ENCODE data around the gene PDE4B. TPM values are rescaled to one million over a fixed set of nuclear protein-coding genes. Genes with fewer than 3 reads are reported as not detected.

Gene PDE4B
- total and polyA plus RNA-seq, 12 donors: 2.0 to 63.2 (median 15.3) TPM

GRCh38 chr1:66258404-66259105 lies 465.9 kb downstream of the PDE4B start:
- 72 to 75% methylated on average over 4 of the region's 4 CpGs for WGBS, 2 donors
- H3K36me3 ChIP-seq: no peaks in the 10 kb centered on the region
- peaks cover 0 to 35% (median 4%) of the 10 kb centered on the region in 9 donors for H3K4me1 ChIP-seq
- intact Hi-C loops (cut with DNase I): loop anchor here in 6 of 10 donors (10.0 kb wide), 3 partner anchors 246 to 496 kb away; partner anchors contain the start of gene DYNLT5 (in 1 of the 6)
- no peaks in the 10 kb centered on the region for H3K27me3 ChIP-seq
- H3K4me3 ChIP-seq: no peak overlapping the region
- H3K9me3 ChIP-seq: no peaks in the 10 kb centered on the region
- TF ChIP-seq CTCF (IDR thresholded peaks at IDR 0.05): no peak
- DNase-seq (no peak), ATAC-seq (no peak)
- no peak overlapping the region for H3K27ac ChIP-seq

- TF ChIP-seq CTCF (IDR thresholded peaks at IDR 0.05): no peak
- H3K27me3 ChIP-seq: no peaks in the 10 kb centered on the region
- no peak for DNase-seq
- no peaks in the 10 kb centered on the region for H3K9me3 ChIP-seq
- peaks cover 0 to 45% (median 6%) of the 10 kb centered on the region in 9 donors for H3K4me1 ChIP-seq
- no peak overlapping the region for H3K4me3 ChIP-seq
- H3K27ac ChIP-seq: peak overlapping the region in 1 of 10 donors; percentile 32
- intact Hi-C loops (cut with DNase I): no loop called here
- ATAC-seq: peak in 1 of 8 donors; percentile 7
- H3K36me3 ChIP-seq: no peaks in the 10 kb centered on the region
These were observed 468.7 kb downstream of the PDE4B start for GRCh38 chr1:66261364-66261763.

GRCh38 chr1:66262208-66262963 lies 469.7 kb downstream of the PDE4B start:
- Histone ChIP-seq H3K9me3 (no peaks in the 10 kb centered on the region), H3K27ac (peak overlapping the region in 1 of 10 donors; percentile 32), H3K36me3 (no peaks in the 10 kb centered on the region), H3K4me3 (no peak overlapping the region), H3K4me1 (peaks cover 0 to 55% (median 16%) of the 10 kb centered on the region in 9 donors), H3K27me3 (no peaks in the 10 kb centered on the region)
- WGBS, 2 donors: 59 to 78% methylated on average over 6 of the region's 6 CpGs
- DNase-seq (no peak), ATAC-seq (peak in 5 of 8 donors; percentile 39 to 90 (median 70))
- no peak for TF ChIP-seq CTCF (IDR thresholded peaks at IDR 0.05)
- intact Hi-C loops (cut with DNase I): no loop called here

GRCh38 chr1:66265268-66265667 lies 472.6 kb downstream of the PDE4B start:
- TF ChIP-seq CTCF (IDR thresholded peaks at IDR 0.05): no peak
- DNase-seq (no peak), ATAC-seq (peak in 1 of 8 donors; percentile 3)
- no peaks in the 10 kb centered on the region for H3K9me3 ChIP-seq
- 74 to 78% methylated on average over 2 of the region's 2 CpGs for WGBS, 2 donors
- no peaks in the 10 kb centered on the region for H3K36me3 ChIP-seq
- peak overlapping the region in 5 of 10 donors; percentile 17 to 69 (median 37) for H3K27ac ChIP-seq
- no peak overlapping the region for H3K4me3 ChIP-seq
- H3K4me1 ChIP-seq: peaks cover 3 to 79% (median 40%) of the 10 kb centered on the region in 9 donors
- intact Hi-C loops (cut with DNase I): loop anchor here in 1 of 10 donors (1.0 kb wide), 1 partner anchor 138 kb away; no protein-coding TSS in a partner anchor
- no peaks in the 10 kb centered on the region for H3K27me3 ChIP-seq
